T-helper 22 cell (primary cell): ENCODE data around the gene MAMDC2.

Experiments
- DNase-seq: peaks from one replicate; pipeline ENCODE4 v3.0.0-alpha.2; 2020; ENCODE audit warnings: low read depth

Gene MAMDC2

GRCh38 chr9:70043689-70044489 lies at the start of gene MAMDC2:
Gene MAMDC2, plus strand, starts transcription at chr9:70043848. Its CDS starts 350 bp downstream, at chr9:70044198.
- DNase-seq: no peak

- DNase-seq: no peak
Measured at GRCh38 chr9:69995846-69996245, 47.8 kb upstream of the MAMDC2 start.

GRCh38 chr9:69996967-69997366 lies 46.7 kb upstream of the MAMDC2 start:
- no peak for DNase-seq

- DNase-seq: no peak
Measured at GRCh38 chr9:69997524-69997923, 46.1 kb upstream of the MAMDC2 start.

- no peak for DNase-seq
Measured at GRCh38 chr9:69999315-69999714, 44.3 kb upstream of the MAMDC2 start.

- no peak for DNase-seq
Measured at GRCh38 chr9:70000469-70000868, 43.2 kb upstream of the MAMDC2 start.

- DNase-seq: no peak
Measured at GRCh38 chr9:70003901-70004714, 39.5 kb upstream of the MAMDC2 start.

GRCh38 chr9:70006306-70006705 lies 37.3 kb upstream of the MAMDC2 start:
- DNase-seq: no peak

- DNase-seq: no peak
Measured at GRCh38 chr9:70007831-70008230, 35.8 kb upstream of the MAMDC2 start.

GRCh38 chr9:70010015-70010414 lies 33.6 kb upstream of the MAMDC2 start:
- DNase-seq: no peak

- DNase-seq: no peak
Measured at GRCh38 chr9:70011366-70011765, 32.3 kb upstream of the MAMDC2 start.

- no peak for DNase-seq
Measured at GRCh38 chr9:70012569-70012968, 31.1 kb upstream of the MAMDC2 start.

GRCh38 chr9:70013598-70014196 lies 30.0 kb upstream of the MAMDC2 start:
- DNase-seq: no peak

- no peak for DNase-seq
Measured at GRCh38 chr9:70015099-70015498, 28.5 kb upstream of the MAMDC2 start.

- no peak for DNase-seq
Measured at GRCh38 chr9:70020217-70020616, 23.4 kb upstream of the MAMDC2 start.

- DNase-seq: no peak
Measured at GRCh38 chr9:70020991-70021571, 22.6 kb upstream of the MAMDC2 start.

GRCh38 chr9:70028287-70028686 lies 15.4 kb upstream of the MAMDC2 start:
- DNase-seq: no peak

- no peak for DNase-seq
Measured at GRCh38 chr9:70030156-70030555, 13.5 kb upstream of the MAMDC2 start.

- DNase-seq: no peak
Measured at GRCh38 chr9:70031141-70031545, 12.5 kb upstream of the MAMDC2 start.

- no peak for DNase-seq
Measured at GRCh38 chr9:70034271-70034711, 9.4 kb upstream of the MAMDC2 start.

- DNase-seq: no peak
Measured at GRCh38 chr9:70035691-70036090, 8.0 kb upstream of the MAMDC2 start.

GRCh38 chr9:70036641-70037040 lies 7.0 kb upstream of the MAMDC2 start:
- DNase-seq: no peak
